Activated CD8-positive, alpha-beta memory T cell treated with anti-CD3 and anti-CD28 coated beads for 48 hours (primary cell): ENCODE results near the gene NOXO1.
A peak's percentile ranks its signal among the peaks of the same experiment; 100 is the strongest.

Experiments used
- DNase-seq, 3 experiments: peaks; one replicate each; pipeline ENCODE4 v3.0.0-alpha.2; 2020; ENCODE audit warnings: low read depth in 2 of 3, low spot score in 2 of 3

NOXO1 gene, protein sequence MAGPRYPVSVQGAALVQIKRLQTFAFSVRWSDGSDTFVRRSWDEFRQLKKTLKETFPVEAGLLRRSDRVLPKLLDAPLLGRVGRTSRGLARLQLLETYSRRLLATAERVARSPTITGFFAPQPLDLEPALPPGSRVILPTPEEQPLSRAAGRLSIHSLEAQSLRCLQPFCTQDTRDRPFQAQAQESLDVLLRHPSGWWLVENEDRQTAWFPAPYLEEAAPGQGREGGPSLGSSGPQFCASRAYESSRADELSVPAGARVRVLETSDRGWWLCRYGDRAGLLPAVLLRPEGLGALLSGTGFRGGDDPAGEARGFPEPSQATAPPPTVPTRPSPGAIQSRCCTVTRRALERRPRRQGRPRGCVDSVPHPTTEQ

DNA sequence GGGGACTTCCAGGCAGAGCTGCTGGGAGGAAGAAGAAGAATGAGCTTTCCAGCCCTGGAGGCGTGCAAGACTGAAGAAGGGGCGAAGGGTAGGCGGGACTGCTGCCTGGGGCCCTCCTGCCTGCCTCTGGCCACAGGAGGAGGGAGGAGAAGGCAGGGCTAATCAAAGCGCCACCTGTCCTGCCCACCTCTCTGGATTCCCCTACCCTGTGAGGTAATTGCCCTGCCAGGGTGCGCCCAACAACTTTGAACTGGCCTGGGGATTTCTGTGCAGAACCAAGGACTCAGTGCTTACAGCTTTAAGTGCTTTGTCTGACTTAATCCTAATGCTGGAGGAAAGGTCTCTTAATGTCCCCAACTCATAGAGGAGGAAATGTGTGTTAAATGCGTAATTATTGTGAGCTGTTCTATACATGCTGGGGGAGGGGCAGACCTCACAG, at the start of gene NOXO1:
TSS of gene NOXO1 (minus strand) at position 72 of the 439 bp plus-strand sequence. CDS start 290 bp downstream, outside the sequence.
- no peak for DNase-seq

DNA sequence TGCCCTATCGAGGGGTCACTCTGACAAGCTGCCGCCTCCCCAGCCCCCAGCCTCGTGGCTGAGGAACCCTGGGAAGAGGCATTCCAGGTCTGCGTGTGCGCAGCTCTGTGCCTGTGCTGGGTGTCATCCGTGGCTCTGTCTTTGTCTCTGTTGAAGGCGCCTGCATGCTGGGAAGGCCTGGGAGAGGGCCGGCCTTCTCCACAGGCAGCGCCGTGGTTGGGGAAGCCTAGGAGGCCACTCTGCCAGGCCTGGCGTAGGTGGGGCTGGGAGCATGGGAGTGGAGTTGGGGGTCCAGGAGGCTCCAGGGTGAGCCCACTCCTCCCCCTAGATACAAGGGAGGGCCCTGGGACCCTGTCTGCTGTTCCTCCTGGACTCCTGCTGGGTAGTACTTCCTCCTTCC, 48.8 kb upstream of the NOXO1 start:
- no peak for DNase-seq

DNA sequence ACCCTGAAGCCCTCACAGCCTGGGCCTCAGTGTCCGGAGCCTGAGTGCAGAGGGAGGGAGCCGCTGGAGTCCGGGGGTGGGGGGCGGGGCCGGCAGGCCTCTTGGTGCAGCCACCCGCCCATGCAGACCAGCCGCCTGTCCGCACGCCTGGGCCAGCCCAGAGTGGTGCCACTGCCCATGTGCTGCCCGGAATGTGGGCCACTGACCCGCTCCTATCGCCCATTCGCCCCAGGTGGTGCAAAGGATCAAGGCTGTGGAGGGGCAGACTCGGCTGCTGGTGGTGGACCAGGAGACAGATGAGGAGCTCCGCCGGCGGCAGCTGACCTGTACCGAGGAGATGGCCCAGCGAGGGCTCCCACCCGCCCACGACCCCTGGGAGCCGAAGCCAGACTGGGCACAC, 48.1 kb upstream of the NOXO1 start:
- DNase-seq: no peak

DNA sequence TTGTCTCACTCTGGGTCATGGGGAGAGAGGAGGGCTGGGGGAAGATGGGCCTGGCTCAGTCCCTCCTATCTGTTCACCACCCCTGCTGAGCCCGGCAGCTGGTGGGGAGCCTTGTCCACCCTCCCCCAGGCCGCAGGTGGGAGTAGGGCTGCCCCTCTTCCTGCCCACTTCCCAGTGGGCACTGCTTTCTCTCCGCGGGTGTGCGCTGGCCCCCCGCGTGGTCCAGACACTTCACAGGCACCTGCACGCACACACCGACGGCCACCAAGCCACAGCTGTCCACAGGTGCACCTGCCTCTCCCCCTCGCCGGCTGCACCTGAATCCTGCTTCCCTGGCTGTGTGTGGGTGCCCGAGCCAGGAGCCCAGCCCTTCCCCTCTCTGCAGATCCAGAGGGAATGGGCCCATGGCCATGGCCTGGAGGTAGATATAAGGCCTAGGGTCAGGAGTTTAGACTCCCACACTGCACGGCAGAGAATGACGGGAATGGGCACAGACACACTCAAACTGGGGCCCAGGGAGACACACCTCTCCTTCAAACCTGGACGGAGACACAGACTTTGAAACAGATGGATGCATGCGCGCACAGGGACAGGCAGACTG, 47.5 kb upstream of the NOXO1 start:
- no peak for DNase-seq

DNA sequence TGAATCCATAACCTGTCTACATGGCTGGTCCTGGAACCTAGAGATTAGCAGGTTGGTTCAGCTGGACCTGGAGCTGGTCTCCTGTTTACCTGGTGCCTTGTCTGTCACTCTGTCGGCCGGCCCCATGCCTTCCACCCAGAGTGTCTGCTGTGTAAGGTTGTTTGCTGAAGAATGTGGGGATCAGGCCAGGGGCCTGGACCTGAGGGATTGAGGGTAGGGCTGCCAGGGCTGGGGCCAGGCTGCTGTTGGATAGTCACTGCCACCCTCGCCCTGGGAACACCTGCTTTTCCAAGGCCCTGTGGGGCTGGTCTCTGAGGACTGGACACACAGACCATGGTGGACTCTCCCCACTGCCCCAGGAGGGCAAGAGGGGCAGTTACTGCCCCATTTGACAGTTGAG, 46.9 kb upstream of the NOXO1 start:
- DNase-seq: no peak

DNA sequence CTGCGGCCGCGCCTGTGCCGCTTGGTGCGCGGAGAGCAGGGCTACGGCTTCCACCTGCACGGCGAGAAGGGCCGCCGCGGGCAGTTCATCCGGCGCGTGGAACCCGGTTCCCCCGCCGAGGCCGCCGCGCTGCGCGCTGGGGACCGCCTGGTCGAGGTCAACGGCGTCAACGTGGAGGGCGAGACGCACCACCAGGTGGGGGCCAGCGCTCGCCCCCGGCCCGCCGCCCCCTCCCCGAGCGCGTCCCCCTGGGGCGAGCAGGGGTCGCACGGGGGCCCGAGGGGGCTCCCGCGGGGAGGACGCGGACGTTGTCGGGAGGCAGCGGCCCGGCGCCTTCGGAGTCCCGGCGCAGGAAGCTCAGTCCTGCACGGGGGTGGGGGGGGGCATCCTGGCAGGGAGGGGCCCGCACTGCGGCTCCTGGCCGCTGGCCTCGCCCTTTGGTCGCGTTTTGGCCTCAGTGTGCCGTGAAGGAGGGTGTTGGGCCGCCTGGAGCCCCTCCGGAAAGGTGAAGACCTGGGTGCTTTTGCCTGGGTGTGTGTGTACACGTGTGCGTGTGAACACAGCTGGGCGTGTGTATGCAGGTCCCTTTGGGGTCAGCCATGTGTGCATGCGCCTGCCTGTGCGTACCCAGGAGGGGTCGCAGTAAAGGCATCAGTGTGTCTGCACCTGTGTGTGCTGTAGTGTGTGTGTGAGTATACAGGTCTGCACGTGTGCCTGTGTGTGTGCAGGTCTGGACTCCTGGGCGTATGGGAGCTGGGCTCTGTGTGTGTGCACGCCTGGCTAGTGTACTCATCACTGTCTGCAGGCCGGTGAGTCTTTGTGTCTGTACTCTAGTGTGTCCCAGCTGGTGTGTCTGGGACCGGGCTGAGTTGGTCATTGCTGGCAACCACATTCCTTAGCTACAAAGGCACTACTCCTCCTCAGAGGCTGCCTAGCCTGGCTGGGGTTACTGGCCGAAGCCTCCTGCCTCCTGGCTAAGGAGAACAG, 46.0 kb upstream of the NOXO1 start:
- DNase-seq: no peak

DNA sequence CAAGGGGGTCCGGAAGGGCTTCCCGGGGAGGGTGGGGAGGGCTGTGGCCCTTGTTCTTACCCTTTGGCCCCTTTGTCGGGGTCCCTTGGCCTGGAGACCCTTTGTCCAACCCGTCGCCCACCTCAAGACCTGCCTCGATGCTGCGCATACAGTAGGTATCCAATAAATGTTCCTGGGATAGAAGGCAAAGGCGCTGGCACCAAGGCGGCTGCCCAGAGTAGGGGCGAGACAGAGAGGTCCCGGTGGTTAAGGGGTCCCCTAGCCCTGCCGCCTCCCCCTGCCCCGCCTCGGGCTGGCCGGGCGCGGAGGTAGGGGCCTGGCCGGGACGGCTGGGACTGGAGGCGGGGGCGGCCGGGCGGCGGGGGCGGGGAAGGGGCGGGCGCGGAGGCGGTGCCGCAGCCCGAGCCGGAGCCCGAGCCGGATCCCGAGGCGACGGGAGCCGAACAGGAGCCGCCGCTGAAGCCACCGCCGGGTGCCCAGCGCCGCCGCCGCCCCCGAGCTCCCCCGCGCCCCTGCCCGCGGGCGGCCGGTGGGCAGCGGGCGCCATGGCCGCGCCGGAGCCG, 45.3 kb upstream of the NOXO1 start, which contains the start of gene NHERF2:
TSS of gene NHERF2 (plus strand) at position 442 of the 563 bp plus-strand sequence. CDS start at position 546, 104 bp downstream.
- DNase-seq: no peak

DNA sequence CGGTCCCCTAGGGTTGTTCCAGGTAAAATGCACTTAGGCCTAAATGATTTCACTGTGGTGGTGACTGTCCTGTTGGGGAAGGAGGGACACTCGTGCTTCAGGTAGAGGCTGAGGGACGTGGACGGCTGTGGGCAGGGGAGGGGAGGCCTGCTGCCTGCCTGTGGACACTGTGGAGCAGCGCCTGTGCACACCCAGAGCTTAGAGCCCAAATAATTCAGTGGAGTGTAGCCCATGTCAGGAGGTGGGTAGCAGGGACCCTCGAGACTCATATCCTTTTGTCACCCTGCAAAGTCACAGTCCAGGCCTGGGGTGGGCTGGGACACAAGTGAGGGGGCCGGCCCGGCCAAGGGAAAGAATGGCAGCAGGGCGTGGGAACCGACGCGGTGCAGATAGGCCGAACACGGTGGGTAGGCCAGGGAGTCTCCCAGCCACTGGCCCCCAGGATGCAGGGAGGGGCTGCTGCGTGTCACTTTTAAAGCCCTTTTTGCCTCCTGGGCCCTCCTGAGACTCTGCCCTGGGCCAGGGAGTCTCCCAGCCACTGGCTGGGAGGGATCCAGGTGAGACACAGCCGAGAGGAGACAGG, 44.7 kb upstream of the NOXO1 start:
- DNase-seq: no peak

DNA sequence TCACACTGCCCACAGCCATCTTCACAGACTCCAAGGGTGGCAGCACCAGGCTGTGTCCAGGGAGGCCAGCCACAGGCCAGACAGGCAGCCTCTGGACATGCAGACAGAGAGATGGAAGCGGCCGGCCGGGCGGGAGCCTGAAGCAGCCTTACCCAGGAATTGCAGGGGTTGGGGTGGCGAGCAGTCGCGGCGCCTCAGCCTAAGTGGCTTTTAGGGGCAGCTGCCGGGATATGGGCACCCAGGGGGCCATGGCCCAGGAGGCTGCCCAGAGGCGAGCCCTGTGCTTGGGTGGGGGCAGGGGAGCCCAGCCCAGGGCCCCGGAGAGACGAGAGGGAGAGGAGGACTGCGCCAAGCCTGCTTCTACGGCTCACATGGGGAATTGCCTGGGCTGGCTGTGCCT, 44.0 kb upstream of the NOXO1 start:
- no peak for DNase-seq

DNA sequence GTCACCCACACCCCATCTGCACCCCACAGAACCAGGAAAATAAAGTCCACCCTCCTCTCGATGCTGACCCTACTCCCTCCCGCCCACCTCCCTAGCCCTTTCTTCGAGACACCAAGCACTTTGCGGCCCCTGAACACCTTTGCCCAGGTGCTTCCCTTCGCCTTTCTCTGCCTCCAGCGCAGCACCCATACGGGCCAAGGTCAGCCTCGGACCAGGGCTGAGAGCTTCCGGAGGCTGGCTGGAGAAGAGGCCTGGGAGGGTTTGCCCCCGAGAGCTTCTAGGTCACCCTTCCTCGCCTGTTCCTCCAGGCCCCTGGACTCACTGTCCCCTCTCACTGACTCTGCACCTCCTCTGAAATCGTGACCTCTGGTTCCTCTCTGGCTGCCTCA, 42.8 kb upstream of the NOXO1 start:
- no peak for DNase-seq

DNA sequence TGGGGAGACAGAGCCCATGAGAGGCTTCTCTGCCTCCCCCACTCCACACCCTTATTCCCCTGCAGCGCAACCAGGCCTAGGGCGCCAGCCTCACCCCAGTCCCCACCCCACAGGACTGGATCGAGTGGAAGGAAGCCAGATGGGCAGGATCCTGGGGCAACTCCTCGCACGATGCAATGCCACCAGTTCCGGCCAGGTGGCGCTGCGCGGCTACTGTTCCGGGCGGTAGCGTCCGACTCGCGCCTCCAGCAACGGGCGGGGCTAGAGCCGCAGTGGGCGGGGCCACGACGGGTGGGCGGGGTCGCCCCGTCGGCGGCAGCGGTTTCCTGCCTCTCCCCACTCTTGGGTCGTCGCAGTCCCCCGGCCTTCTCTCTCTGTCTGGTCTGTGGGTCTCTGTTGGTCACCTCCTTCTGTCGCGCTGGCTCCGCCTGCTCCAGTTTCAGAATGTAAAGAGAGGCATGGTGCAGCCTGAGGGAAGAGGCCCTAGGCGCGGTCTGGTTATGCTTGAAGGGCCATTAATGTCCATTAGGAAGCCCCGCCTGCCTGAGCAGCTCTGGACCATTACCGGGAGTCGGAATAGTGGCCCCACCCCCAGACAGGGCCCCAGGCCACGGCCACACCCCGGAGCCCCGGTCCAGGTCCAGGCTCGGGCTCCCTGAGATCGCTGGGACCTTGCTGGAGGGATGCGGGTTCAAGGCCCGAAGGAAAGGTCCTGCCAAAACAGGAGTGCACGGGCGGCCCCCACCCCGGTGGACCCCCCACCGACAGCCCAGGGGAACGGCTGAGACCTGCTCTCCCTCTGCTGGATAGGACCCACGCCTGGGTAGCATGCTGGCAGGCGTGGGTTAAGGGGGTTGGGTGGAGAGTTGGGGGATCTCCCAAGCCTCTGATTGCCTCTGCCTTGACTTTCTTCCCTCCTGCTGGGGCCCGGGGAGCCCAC, 42.1 kb upstream of the NOXO1 start:
- DNase-seq: peak; percentile 91 to 99 (median 96)

DNA sequence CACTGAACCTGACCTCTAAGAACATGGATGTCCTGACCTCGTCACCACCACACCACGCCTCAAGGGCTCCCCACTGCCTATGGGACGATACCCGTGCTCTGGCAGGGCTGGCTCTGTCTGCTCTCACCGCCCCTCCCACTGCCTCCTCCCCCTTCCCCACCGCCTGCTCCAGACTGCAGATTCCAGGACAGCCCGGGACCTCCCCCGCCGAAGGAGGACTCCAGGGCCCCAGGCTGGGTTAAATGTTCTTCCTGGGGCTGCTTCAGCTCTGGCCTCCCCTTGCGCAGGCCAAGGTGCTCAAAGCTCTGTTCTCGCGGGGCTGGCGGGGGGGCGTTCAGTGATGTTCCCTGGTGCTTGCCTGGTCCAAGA, 41.4 kb upstream of the NOXO1 start:
- no peak for DNase-seq

DNA sequence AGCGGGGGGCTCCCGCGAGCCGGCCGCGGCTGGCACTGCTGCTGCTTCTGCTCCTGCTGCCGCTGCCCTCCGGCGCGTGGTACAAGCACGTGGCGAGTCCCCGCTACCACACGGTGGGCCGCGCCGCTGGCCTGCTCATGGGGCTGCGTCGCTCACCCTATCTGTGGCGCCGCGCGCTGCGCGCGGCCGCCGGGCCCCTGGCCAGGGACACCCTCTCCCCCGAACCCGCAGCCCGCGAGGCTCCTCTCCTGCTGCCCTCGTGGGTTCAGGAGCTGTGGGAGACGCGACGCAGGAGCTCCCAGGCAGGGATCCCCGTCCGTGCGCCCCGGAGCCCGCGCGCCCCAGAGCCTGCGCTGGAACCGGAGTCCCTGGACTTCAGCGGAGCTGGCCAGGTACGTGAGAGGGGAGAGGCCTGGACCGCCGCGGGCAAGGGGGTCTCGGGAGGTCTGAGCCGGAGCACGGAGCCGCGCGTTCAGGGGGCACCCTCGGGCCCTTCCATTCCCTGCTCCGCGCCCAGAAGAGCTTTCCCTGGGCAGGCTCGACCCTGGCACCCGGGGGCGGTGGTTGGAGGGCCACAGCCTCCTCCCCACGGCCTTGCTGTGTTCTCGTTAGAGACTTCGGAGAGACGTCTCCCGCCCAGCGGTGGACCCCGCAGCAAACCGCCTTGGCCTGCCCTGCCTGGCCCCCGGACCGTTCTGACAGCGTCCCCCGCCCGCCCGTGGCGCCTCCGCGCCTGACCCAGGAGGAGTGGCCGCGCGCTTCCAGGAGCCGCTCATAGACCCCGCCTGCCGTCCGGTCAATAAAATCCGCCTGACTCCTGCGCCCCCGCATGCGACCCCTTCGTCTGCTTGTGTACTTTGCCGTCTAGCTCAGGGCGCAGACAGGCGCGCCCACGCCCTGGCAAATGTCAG, 38.9 kb upstream of the NOXO1 start:
- DNase-seq: no peak

DNA sequence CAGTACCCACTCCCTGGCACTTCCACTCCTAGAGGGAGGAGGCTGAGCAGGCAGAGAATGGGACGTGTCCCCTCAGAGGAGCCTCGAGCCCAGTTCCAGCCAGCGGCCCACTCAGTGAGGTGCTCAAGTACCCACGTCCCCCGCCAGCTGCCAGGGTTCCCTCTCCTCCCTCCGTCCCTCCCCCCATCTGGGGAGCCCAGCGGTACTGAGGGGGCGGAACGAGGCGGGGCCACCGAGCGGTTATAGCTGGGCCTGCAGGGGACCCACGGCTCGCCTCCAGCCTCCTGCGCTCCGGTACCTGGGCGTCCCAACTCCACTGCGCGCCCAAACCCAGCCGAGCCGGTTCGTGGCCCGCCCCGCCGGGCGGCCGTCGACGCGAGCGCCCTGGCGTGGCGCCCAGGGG, 38.2 kb upstream of the NOXO1 start, which contains the start of gene NPW:
TSS of gene NPW (plus strand) at position 268 of the 403 bp plus-strand sequence.
- DNase-seq: no peak

DNA sequence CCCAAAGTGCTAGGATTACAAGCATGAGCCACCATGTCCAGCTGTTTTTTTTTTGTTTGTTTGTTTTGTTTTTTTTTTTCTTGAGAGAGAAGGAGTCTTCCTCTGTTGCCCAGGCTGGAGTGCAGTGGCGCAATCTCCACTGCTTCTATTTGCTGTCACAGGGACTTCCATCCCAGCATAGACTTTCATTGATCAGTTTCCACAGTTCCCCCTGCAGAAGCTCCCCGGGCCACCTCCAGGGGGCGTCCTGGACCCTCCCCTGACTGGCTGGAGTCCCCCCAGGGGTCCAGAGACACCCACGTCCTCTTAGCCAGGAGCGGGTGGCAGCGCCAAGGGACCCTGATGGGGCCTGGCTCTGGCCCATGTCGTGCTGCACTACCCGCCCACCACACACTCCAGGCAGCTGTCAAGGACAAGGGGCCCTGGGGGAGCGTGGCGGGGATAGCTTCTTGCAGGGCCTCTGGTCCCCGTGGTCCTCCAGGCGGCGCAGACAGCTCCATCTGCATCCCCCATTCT, 35.2 kb upstream of the NOXO1 start:
- no peak for DNase-seq

DNA sequence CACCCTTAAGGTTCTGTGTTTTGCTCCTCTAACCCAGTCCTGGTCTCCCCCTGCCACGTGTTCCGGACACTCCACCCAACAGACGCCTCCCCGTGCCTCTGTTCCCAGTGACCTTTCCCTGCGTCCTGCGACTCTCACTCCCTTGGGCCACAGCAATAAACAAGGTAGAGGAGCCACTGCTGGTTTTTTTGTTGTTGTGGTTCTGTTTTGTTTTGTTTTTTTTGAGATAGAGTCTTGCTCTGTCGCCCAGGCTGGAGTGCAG, 34.6 kb upstream of the NOXO1 start:
- DNase-seq: no peak

DNA sequence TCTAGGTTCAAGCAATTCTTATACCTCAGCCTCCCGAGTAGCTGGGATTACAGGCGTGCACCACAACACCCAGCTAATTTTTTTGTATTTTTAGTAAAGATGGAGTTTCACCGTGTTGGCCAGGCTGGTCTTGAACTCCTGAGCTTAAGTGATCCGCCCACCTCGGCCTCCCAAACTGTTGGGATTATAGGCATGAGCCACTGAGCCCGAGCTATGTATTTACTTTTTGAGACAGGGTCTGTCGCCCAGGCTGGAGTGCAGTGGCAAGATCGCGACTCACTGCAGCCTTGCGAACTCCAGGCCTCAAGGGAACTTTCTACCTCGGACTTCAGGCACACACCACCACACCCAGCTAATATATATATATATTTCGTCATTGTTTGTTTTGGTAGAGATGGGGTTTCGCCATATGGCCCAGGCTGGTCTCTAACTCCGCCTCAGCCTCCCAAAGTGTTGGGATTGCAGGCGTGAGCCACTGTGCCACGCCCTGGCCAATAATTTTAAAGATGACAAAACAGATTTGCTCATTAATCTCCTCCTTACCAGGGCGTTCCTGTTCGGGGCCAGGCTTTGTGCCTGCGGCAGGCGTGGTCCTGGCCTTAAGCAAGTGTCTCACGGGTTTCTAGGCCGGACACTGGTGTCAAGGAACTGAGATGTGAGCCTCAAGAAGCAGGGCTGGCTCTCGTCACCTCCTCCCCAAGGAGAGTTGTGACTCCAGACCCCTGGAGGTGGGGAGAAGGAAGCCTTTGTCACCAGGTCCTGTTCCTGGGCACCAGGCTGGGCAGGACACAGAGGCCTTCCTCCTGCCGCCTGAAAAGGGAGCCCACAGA, 34.1 kb upstream of the NOXO1 start:
- DNase-seq: no peak

DNA sequence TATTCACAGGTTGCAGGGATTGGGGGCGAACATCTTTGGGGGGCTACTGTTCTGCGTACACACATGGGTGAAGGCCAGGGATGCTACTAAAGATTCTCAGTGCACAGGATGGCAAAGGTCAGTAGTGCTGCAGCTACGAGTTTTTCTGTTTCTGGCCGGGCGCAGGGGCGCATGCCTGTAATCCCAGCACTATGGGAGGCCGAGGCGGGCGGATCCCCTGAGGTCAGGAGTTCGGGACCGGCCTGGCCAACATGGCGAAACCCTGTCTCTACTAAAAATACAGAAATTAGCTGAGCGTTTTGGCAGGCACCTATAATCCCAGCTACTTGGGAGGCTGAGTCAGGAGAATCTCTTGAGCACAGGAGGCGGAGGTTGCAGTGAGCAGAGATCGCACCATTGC, 32.3 kb upstream of the NOXO1 start:
- DNase-seq: no peak
